ACC112 (cell line): ENCODE measurements around the gene SEMG1.

Experiments used
- H2AFZ ChIP-seq: fragments of 200-600 bp; sonication (generic); one replicate; pipeline ENCODE4 v1.6.0; 2017; ENCODE audit warnings: antibody characterized with exemption, low read length; ENCODE audit not compliant: unreplicated experiment
- H3K27ac ChIP-seq: fragments of 200-600 bp; sonication (generic); 2 replicates; pipeline ENCODE4 v1.5.1; 2014; ENCODE audit warnings: low read depth, mild to moderate bottlenecking, antibody characterized with exemption, low read length, moderate library complexity
- H3K27me3 ChIP-seq: fragments of 200-600 bp; sonication (generic); 2 replicates; pipeline ENCODE4 v1.6.1; 2014; ENCODE audit warnings: mild to moderate bottlenecking, antibody characterized with exemption, low read length, moderate library complexity, mixed read lengths; ENCODE audit not compliant: insufficient read depth
- H3K36me3 ChIP-seq: fragments of 200-600 bp; sonication (generic); 2 replicates; pipeline ENCODE4 v1.6.1; 2016; ENCODE audit warnings: mild to moderate bottlenecking, antibody characterized with exemption, low read length, moderate library complexity, mixed read lengths; ENCODE audit not compliant: insufficient read depth
- H3K4me1 ChIP-seq: fragments of 200-600 bp; sonication (generic); one replicate; pipeline ENCODE4 v1.6.1; 2016; ENCODE audit warnings: low read length, mixed read lengths; ENCODE audit not compliant: insufficient read depth, unreplicated experiment, control insufficient read depth
- H3K4me3 ChIP-seq: fragments of 200-600 bp; sonication (generic); 2 replicates; pipeline ENCODE4 v1.5.1; 2014; ENCODE audit warnings: mild to moderate bottlenecking, low read depth, low read length
- H3K79me2 ChIP-seq: fragments of 200-600 bp; sonication (generic); one replicate; pipeline ENCODE4 v1.6.0; 2016; ENCODE audit warnings: low read length; ENCODE audit not compliant: control insufficient read depth, unreplicated experiment, insufficient read depth

SEMG1 gene

GRCh38 chr20:45254383-45255262, 47.8 kb downstream of the SEMG1 start, which contains the start of gene SLPI:
Gene SLPI (minus strand): TSS chr20:45254564. CDS start chr20:45254543, 21 bp downstream.
- H3K79me2 ChIP-seq: no peaks in the 10 kb centered on the region
- H3K27me3 ChIP-seq: peaks cover 37% of the 10 kb centered on the region
- H3K4me3 ChIP-seq: no peak within 1 kb of the TSS
- peak within 1 kb of the TSS; percentile 17; the same call in 1 of the 2 replicates for H3K27ac ChIP-seq
- no peak within 1 kb of the TSS for H2AFZ ChIP-seq
- H3K36me3 ChIP-seq: no peaks in the 10 kb centered on the region
- peaks cover 12% of the 10 kb centered on the region for H3K4me1 ChIP-seq

GRCh38 chr20:45257161-45257560, 50.3 kb downstream of the SEMG1 start:
- Histone ChIP-seq H3K79me2 (no peaks in the 10 kb centered on the region), H3K27me3 (peaks cover 40% of the 10 kb centered on the region), H3K27ac (no peak overlapping the region), H3K4me1 (peaks cover 12% of the 10 kb centered on the region), H3K36me3 (no peaks in the 10 kb centered on the region), H2AFZ (no peak overlapping the region), H3K4me3 (no peak overlapping the region)

- Histone ChIP-seq H3K27me3 (peaks cover 42% of the 10 kb centered on the region), H3K79me2 (no peaks in the 10 kb centered on the region), H3K4me3 (no peak overlapping the region), H3K27ac (no peak overlapping the region), H3K4me1 (peaks cover 12% of the 10 kb centered on the region), H3K36me3 (no peaks in the 10 kb centered on the region), H2AFZ (no peak overlapping the region)
Observed at GRCh38 chr20:45257711-45258110, 50.9 kb downstream of the SEMG1 start.

GRCh38 chr20:45258259-45258658, 51.4 kb downstream of the SEMG1 start:
- peaks cover 47% of the 10 kb centered on the region for H3K27me3 ChIP-seq
- H3K4me1 ChIP-seq: peaks cover 12% of the 10 kb centered on the region
- no peak overlapping the region for H2AFZ ChIP-seq
- H3K36me3 ChIP-seq: no peaks in the 10 kb centered on the region
- H3K27ac ChIP-seq: no peak overlapping the region
- no peak overlapping the region for H3K4me3 ChIP-seq
- H3K79me2 ChIP-seq: no peaks in the 10 kb centered on the region

- no peak overlapping the region for H3K4me3 ChIP-seq
- H3K4me1 ChIP-seq: peaks cover 12% of the 10 kb centered on the region
- peaks cover 51% of the 10 kb centered on the region for H3K27me3 ChIP-seq
- no peaks in the 10 kb centered on the region for H3K79me2 ChIP-seq
- no peak overlapping the region for H3K27ac ChIP-seq
- H2AFZ ChIP-seq: no peak overlapping the region
- no peaks in the 10 kb centered on the region for H3K36me3 ChIP-seq
Observed at GRCh38 chr20:45258664-45259063, 51.8 kb downstream of the SEMG1 start.
